B cell (primary cell): ENCODE data around the gene ABCA8. TPM values are rescaled to one million over a fixed set of nuclear protein-coding genes. Genes with fewer than 3 reads are reported as not detected.

Experiments
- ATAC-seq: fragments of 200-7000 bp; cut with Tn5 transposase; one replicate; pipeline ENCODE4 v1.10.0; 2021; ENCODE audit warnings: low read depth, mild to moderate bottlenecking, moderate number of reproducible peaks, moderate library complexity
- CTCF ChIA-PET: fragments of 350-600 bp; sonication (Branson Sonifier 250); formaldehyde crosslinking; loops from one replicate; lab custom pipeline; 2021; ENCODE audit warnings: antibody characterized with exemption, inconsistent platforms; lab: Charles Lee
- POLR2A ChIA-PET: fragments of 350-600 bp; sonication (Branson Sonifier 250); formaldehyde crosslinking; loops from one replicate; lab custom pipeline; 2021; ENCODE audit warnings: antibody characterized with exemption; lab: Charles Lee
- DNase-seq: peaks from one replicate; pipeline ENCODE4 v3.0.0; 2013
- H2AFZ ChIP-seq: 2 replicates; pipeline ENCODE4 v1.6.1; 2012; ENCODE audit warnings: mild to moderate bottlenecking, low read depth, low read length; ENCODE audit not compliant: insufficient read depth, poor library complexity, severe bottlenecking
- H3K27ac ChIP-seq, 2 donors: 1 replicate in 1 of 2; 2 replicates in 1 of 2; pipeline ENCODE4 v1.5.1; 2012 to 2013; ENCODE audit warnings: low read length in 2 of 2, mild to moderate bottlenecking in 2 of 2, moderate library complexity in 1 of 2
- H3K27me3 ChIP-seq, 4 experiments: fragments of 200-600 bp in 1 of 4; sonication (generic) in 1 of 4; replicated peaks in 1 of 4; 1 replicate in 2 of 4; 2 replicates in 2 of 4; pipeline versions ENCODE4 v1.6.1 to v1.7.0; 2013 to 2016; ENCODE audit warnings: low read length in 3 of 4, mild to moderate bottlenecking in 2 of 4, mixed read lengths in 1 of 4, moderate library complexity in 1 of 4; ENCODE audit not compliant: insufficient read depth in 4 of 4, control insufficient read depth in 3 of 4; ENCODE audit errors: control extremely low read depth in 1 of 4
- H3K36me3 ChIP-seq, 2 experiments: replicated peaks in 1 of 2; 1 replicate in 1 of 2; 2 replicates in 1 of 2; pipeline versions ENCODE4 v1.6.1 to v1.7.1; 2013; ENCODE audit warnings: low read length in 1 of 2; ENCODE audit not compliant: insufficient read depth in 2 of 2, control insufficient read depth in 1 of 2; ENCODE audit errors: control extremely low read depth in 1 of 2, extremely low read depth in 1 of 2
- H3K4me1 ChIP-seq, 2 donors: fragments of 200-600 bp in 1 of 2; sonication (generic) in 1 of 2; 1 replicate in 1 of 2; 2 replicates in 1 of 2; pipeline versions ENCODE4 v1.5.1 to v1.6.1; 2013 to 2017; ENCODE audit warnings: low read length in 2 of 2; ENCODE audit not compliant: control insufficient read depth in 2 of 2, insufficient read depth in 2 of 2
- H3K4me2 ChIP-seq: replicated peaks from 2 replicates; pipeline ENCODE3; 2012; ENCODE audit warnings: mild to moderate bottlenecking, low read depth, low read length; ENCODE audit not compliant: poor library complexity, severe bottlenecking
- H3K4me3 ChIP-seq, 5 experiments: fragments of 200-600 bp in 1 of 5; sonication (generic) in 1 of 5; 1 replicate in 3 of 5; 2 replicates in 2 of 5; pipeline versions ENCODE4 v1.5.1 to v1.7.0; 2011 to 2016; ENCODE audit warnings: low read length in 4 of 5, mild to moderate bottlenecking in 4 of 5, low read depth in 2 of 5, control low read depth in 1 of 5, moderate library complexity in 1 of 5; ENCODE audit not compliant: insufficient read depth in 1 of 5; ENCODE audit errors: control extremely low read depth in 1 of 5, extremely low read depth in 1 of 5
- H3K79me2 ChIP-seq: fragments of 200-600 bp; sonication (generic); one replicate; pipeline ENCODE4 v1.6.0; 2016; ENCODE audit warnings: low read length; ENCODE audit not compliant: control insufficient read depth, insufficient read depth
- H3K9ac ChIP-seq: fragments of 200-600 bp; sonication (generic); 2 replicates; pipeline ENCODE4 v1.6.1; 2017; ENCODE audit warnings: mild to moderate bottlenecking, low read length, moderate library complexity
- H3K9me3 ChIP-seq, 3 donors: one replicate each; pipeline versions ENCODE4 v1.6.1 to v1.7.1; 2013; ENCODE audit warnings: low read length in 2 of 3; ENCODE audit not compliant: control insufficient read depth in 2 of 3, insufficient read depth in 1 of 3; ENCODE audit errors: control extremely low read depth in 1 of 3
- H4K20me1 ChIP-seq: 2 replicates; pipeline ENCODE4 v1.6.0; 2012; ENCODE audit warnings: mild to moderate bottlenecking, low read length; ENCODE audit not compliant: insufficient read depth, control insufficient read depth, poor library complexity, severe bottlenecking
- H3K27ac Mint-ChIP-seq: one replicate; pipeline ENCODE4 v1.8.0; 2021; ENCODE audit warnings: mixed read lengths
- H3K27me3 Mint-ChIP-seq: one replicate; pipeline ENCODE4 v1.8.0; 2021; ENCODE audit warnings: mixed read lengths
- H3K4me1 Mint-ChIP-seq: one replicate; pipeline ENCODE4 v1.8.0; 2021; ENCODE audit warnings: mixed read lengths
- H3K4me3 Mint-ChIP-seq: one replicate; pipeline ENCODE4 v1.8.0; 2021; ENCODE audit warnings: mixed read lengths
- H3K9me3 Mint-ChIP-seq: one replicate; pipeline ENCODE4 v1.8.0; 2022; ENCODE audit warnings: mixed read lengths; ENCODE audit not compliant: insufficient read depth
- CTCF ChIP-seq: fragments of 200-600 bp; IDR thresholded peaks from one replicate; pipeline ENCODE4 v1.8.0; 2022; ENCODE audit warnings: antibody characterized with exemption, mild to moderate bottlenecking
- EZH2 ChIP-seq: IDR thresholded peaks from 2 replicates; pipeline ENCODE4 v1.6.1; 2012; ENCODE audit warnings: borderline replicate concordance, low read depth, mild to moderate bottlenecking, moderate library complexity, low read length; ENCODE audit not compliant: insufficient read depth, poor library complexity, severe bottlenecking
- WGBS: methylation state at CpG from one replicate; pipeline ENCODE4 v1.1.5; 2013; ENCODE audit warnings: missing lambda C conversion rate; ENCODE audit not compliant: insufficient coverage; 5-methylcytosine and 5-hydroxymethylcytosine counted together
- intact Hi-C: fragments of 100-400 bp; cut with micrococcal nuclease; formaldehyde crosslinking; loops from one replicate; pipeline ENCODE4 v1.10.0; 2022
- polyA plus RNA-seq: library from polyadenylated mRNA; depleted of rRNA; stranded (reverse); fragments of >200 nt; gene quantifications from 2 replicates; pipeline ENCODE4 v1.2.3, GENCODE V29; 2012
- total RNA-seq, 2 donors: library from RNA; stranded (reverse); fragments of 120-200 nt in 1 of 2; gene quantifications; 1 replicate in 1 of 2; 2 replicates in 1 of 2; pipeline versions ENCODE4 v1.2.3 to v1.2.4, GENCODE V29; 2013 to 2022

Gene ABCA8
- total and polyA plus RNA-seq, 2 donors (not counting 1 experiment from before 2014, with no cell fraction given): not detected

- Mint-ChIP-seq H3K9me3 (no peaks in the 10 kb centered on the region), H3K27me3 (peaks cover 6% of the 10 kb centered on the region), H3K4me1 (no peaks in the 10 kb centered on the region), H3K4me3 (no peak overlapping the region), H3K27ac (no peak overlapping the region)
- H3K79me2 ChIP-seq: no peaks in the 10 kb centered on the region
- H2AFZ ChIP-seq: no peak overlapping the region
- no peak overlapping the region for H3K27ac ChIP-seq
- no peak overlapping the region for H3K4me2 ChIP-seq
- intact Hi-C loops: no loop called here
- no peaks in the 10 kb centered on the region for H3K27me3 ChIP-seq
- TF ChIP-seq EZH2 (no peak), CTCF (no peak)
- no peaks in the 10 kb centered on the region for H4K20me1 ChIP-seq
- ATAC-seq (no peak), DNase-seq (no peak)
- WGBS: 73% methylated on average over 2 of the region's 3 CpGs
- H3K36me3 ChIP-seq: no peaks in the 10 kb centered on the region
- H3K9me3 ChIP-seq: peaks cover 0 to 1% (median 0%) of the 10 kb centered on the region in 3 donors
- no peak overlapping the region for H3K9ac ChIP-seq
- ChIA-PET CTCF (no interaction called here), POLR2A (no interaction called here)
- no peak overlapping the region for H3K4me3 ChIP-seq
- no peaks in the 10 kb centered on the region for H3K4me1 ChIP-seq
These were observed 132.4 kb downstream of the ABCA8 start for GRCh38 chr17:68822719-68823289.

- ChIA-PET POLR2A (no interaction called here), CTCF (no interaction called here)
- Mint-ChIP-seq H3K9me3 (no peaks in the 10 kb centered on the region), H3K4me3 (no peak overlapping the region), H3K27ac (no peak overlapping the region), H3K4me1 (no peaks in the 10 kb centered on the region), H3K27me3 (peaks cover 6% of the 10 kb centered on the region)
- H3K36me3 ChIP-seq: no peaks in the 10 kb centered on the region
- no peak overlapping the region for H3K27ac ChIP-seq
- TF ChIP-seq EZH2 (no peak), CTCF (no peak)
- intact Hi-C loops: no loop called here
- no peaks in the 10 kb centered on the region for H3K79me2 ChIP-seq
- no peaks in the 10 kb centered on the region for H3K4me1 ChIP-seq
- H3K9me3 ChIP-seq: peaks cover 0 to 1% (median 0%) of the 10 kb centered on the region in 3 donors
- no peak for ATAC-seq
- H3K9ac ChIP-seq: no peak overlapping the region
- 80% methylated on average over 1 of the region's 3 CpGs for WGBS
- no peaks in the 10 kb centered on the region for H4K20me1 ChIP-seq
- H3K4me2 ChIP-seq: no peak overlapping the region
- H2AFZ ChIP-seq: no peak overlapping the region
- no peak for DNase-seq
- no peak overlapping the region for H3K4me3 ChIP-seq
- H3K27me3 ChIP-seq: no peaks in the 10 kb centered on the region
These were observed 133.1 kb downstream of the ABCA8 start for GRCh38 chr17:68821860-68822696.
